CD1c-positive myeloid dendritic cell (primary cell): ENCODE measurements around the gene MYO15A.

Experiments used
- DNase-seq: peaks from one replicate; pipeline ENCODE4 v3.0.0-alpha.2; 2016; ENCODE audit errors: extremely low spot score

The MYO15A gene

GRCh38 chr17:18159551-18160120, 51.1 kb downstream of the MYO15A start:
- no peak for DNase-seq

GRCh38 chr17:18160128-18160856, 51.7 kb downstream of the MYO15A start:
- DNase-seq, result peak; percentile 45

- peak; percentile 86 for DNase-seq
These were observed 52.9 kb downstream of the MYO15A start for GRCh38 chr17:18161207-18162145.

- DNase-seq, result no peak
These were observed 55.0 kb downstream of the MYO15A start for GRCh38 chr17:18163547-18163946.

GRCh38 chr17:18166894-18167293, 58.3 kb downstream of the MYO15A start:
- DNase-seq, result no peak

- DNase-seq, result no peak
These were observed 58.9 kb downstream of the MYO15A start for GRCh38 chr17:18167421-18167820.

GRCh38 chr17:18172531-18173278, 64.1 kb downstream of the MYO15A start:
- no peak for DNase-seq

- no peak for DNase-seq
These were observed 65.2 kb downstream of the MYO15A start for GRCh38 chr17:18173740-18174139.

GRCh38 chr17:18176176-18176575, 67.6 kb downstream of the MYO15A start:
- peak; percentile 79 for DNase-seq

GRCh38 chr17:18177133-18177532, 68.6 kb downstream of the MYO15A start:
- DNase-seq, result no peak

- no peak for DNase-seq
These were observed 69.2 kb downstream of the MYO15A start for GRCh38 chr17:18177722-18178121.

- DNase-seq, result no peak
These were observed 70.6 kb downstream of the MYO15A start for GRCh38 chr17:18179196-18179595.

GRCh38 chr17:18179804-18180203, 71.2 kb downstream of the MYO15A start:
- DNase-seq, result no peak

- DNase-seq, result no peak
These were observed 72.8 kb downstream of the MYO15A start for GRCh38 chr17:18181358-18181757.

- DNase-seq, result no peak
These were observed 73.8 kb downstream of the MYO15A start for GRCh38 chr17:18182110-18182977.

GRCh38 chr17:18182978-18183333, 74.4 kb downstream of the MYO15A start:
- DNase-seq, result peak; percentile 92

- peak; percentile 99 for DNase-seq
These were observed 75.0 kb downstream of the MYO15A start, which contains the start of gene ALKBH5 for GRCh38 chr17:18183334-18184142. ALKBH5 (plus strand) TSS chr17:18183828; CDS start chr17:18184244, 416 bp downstream.

- peak; percentile 74 for DNase-seq
These were observed 75.8 kb downstream of the MYO15A start for GRCh38 chr17:18184143-18185031.

- DNase-seq, result no peak
These were observed 76.8 kb downstream of the MYO15A start for GRCh38 chr17:18185391-18185790.
